ENCODE data around the gene TMEM209.

- TF ChIP-seq ZBTB33 (IDR thresholded peaks at IDR 0.05) (no peak), EGR1 (IDR thresholded peaks at IDR 0.05; ENCODE audit: low read depth in 2 of 2) (no peak), CTCF (IDR thresholded peaks at IDR 0.05; ENCODE audit: low read depth, low read length, missing input control) (no peak), SP1 (IDR thresholded peaks at IDR 0.05) (no peak), GABPA (IDR thresholded peaks at IDR 0.05 in 1 of 2, conservative IDR thresholded peaks at IDR 0.05 in 1 of 2) (no peak), NR2F2 (IDR thresholded peaks at IDR 0.05) (no peak), REST (IDR thresholded peaks at IDR 0.05) (no peak), MAX (IDR thresholded peaks at IDR 0.05) (no peak), TAF1 (conservative IDR thresholded peaks at IDR 0.05) (no peak), FOXA1 (IDR thresholded peaks at IDR 0.05) (no peak), ATF3 (IDR thresholded peaks at IDR 0.05) (no peak), JUND (IDR thresholded peaks at IDR 0.05) (no peak)
Measured at GRCh38 chr7:130133029-130133782, 72.0 kb downstream of the TMEM209 start.
